Astrocyte (in vitro differentiated cells and primary cell): Measurements from ENCODE around the gene CDK14. TPM values are rescaled to one million over a fixed set of nuclear protein-coding genes. Genes with fewer than 3 reads are reported as not detected.
"Not testable (repeated sequence)": the region's sequence is repeated elsewhere in the genome, so short reads cannot be mapped to it uniquely, and the experiment has no call there.

Experiments
- DNase-seq: peaks from one replicate; pipeline ENCODE4 v3.0.0-alpha.2; 2010; ENCODE audit warnings: low read depth
- FAIRE-seq: peaks from 2 replicates; lab custom pipeline; 2011; peaks lifted over from hg19 to GRCh38; lab: Jason Lieb, UNC
- H2AFZ ChIP-seq: 2 replicates; pipeline ENCODE4 v1.6.0; 2012; ENCODE audit warnings: low read depth, low read length, inconsistent platforms
- H3K27ac ChIP-seq: 2 replicates; pipeline ENCODE4 v1.5.1; 2011; ENCODE audit warnings: low read depth, low read length, inconsistent platforms
- H3K27me3 ChIP-seq: 2 replicates; pipeline ENCODE4 v1.6.0; 2011; ENCODE audit warnings: low read length, inconsistent platforms; ENCODE audit not compliant: insufficient read depth
- H3K36me3 ChIP-seq: 2 replicates; pipeline ENCODE4 v1.5.1; 2011; ENCODE audit warnings: low read length, inconsistent platforms; ENCODE audit not compliant: insufficient read depth
- H3K4me1 ChIP-seq: 2 replicates; pipeline ENCODE4 v1.5.1; 2011; ENCODE audit warnings: low read length, inconsistent platforms; ENCODE audit not compliant: insufficient read depth
- H3K4me2 ChIP-seq: 2 replicates; pipeline ENCODE4 v1.6.0; 2012; ENCODE audit warnings: low read length, inconsistent platforms
- H3K4me3 ChIP-seq: 2 replicates; pipeline ENCODE4 v1.5.1; 2011; ENCODE audit warnings: low read depth, mild to moderate bottlenecking, low read length, inconsistent platforms; ENCODE audit not compliant: insufficient read depth
- H3K79me2 ChIP-seq: 2 replicates; pipeline ENCODE4 v1.6.0; 2012; ENCODE audit warnings: mild to moderate bottlenecking, low read length, inconsistent platforms; ENCODE audit not compliant: insufficient read depth
- H3K9ac ChIP-seq: 2 replicates; pipeline ENCODE4 v1.6.0; 2012; ENCODE audit warnings: mild to moderate bottlenecking, low read length, inconsistent platforms
- H3K9me3 ChIP-seq: 2 replicates; pipeline ENCODE4 v1.5.1; 2012; ENCODE audit warnings: low read depth, mild to moderate bottlenecking, low read length, inconsistent platforms; ENCODE audit not compliant: insufficient read depth
- H4K20me1 ChIP-seq: 2 replicates; pipeline ENCODE4 v1.6.0; 2012; ENCODE audit warnings: low read length, inconsistent platforms; ENCODE audit not compliant: insufficient read depth
- H3K27ac Mint-ChIP-seq: one replicate; pipeline ENCODE4 v1.8.0; 2021; ENCODE audit warnings: mild to moderate bottlenecking, mixed read lengths; ENCODE audit not compliant: unreplicated experiment
- H3K27me3 Mint-ChIP-seq: one replicate; pipeline ENCODE4 v1.8.0; 2021; ENCODE audit warnings: low read depth, mixed read lengths; ENCODE audit not compliant: unreplicated experiment
- H3K36me3 Mint-ChIP-seq: one replicate; pipeline ENCODE4 v1.8.0; 2021; ENCODE audit warnings: low read depth, mixed read lengths; ENCODE audit not compliant: unreplicated experiment
- H3K4me1 Mint-ChIP-seq: one replicate; pipeline ENCODE4 v1.8.0; 2021; ENCODE audit warnings: low read depth, mixed read lengths; ENCODE audit not compliant: unreplicated experiment
- H3K4me3 Mint-ChIP-seq: one replicate; pipeline ENCODE4 v1.8.0; 2021; ENCODE audit warnings: mild to moderate bottlenecking, moderate library complexity, mixed read lengths; ENCODE audit not compliant: unreplicated experiment
- H3K9me3 Mint-ChIP-seq: one replicate; pipeline ENCODE4 v1.8.0; 2021; ENCODE audit warnings: mild to moderate bottlenecking, mixed read lengths; ENCODE audit not compliant: unreplicated experiment
- EZH2 ChIP-seq: IDR thresholded peaks from 2 replicates; pipeline ENCODE4 v1.6.1; 2012; ENCODE audit warnings: mild to moderate bottlenecking, low read length, inconsistent platforms; ENCODE audit not compliant: insufficient read depth
- total RNA-seq: library from RNA; stranded (reverse); gene quantifications from 2 replicates; pipeline ENCODE4 v1.2.1, GENCODE V29; 2021
- TF ChIP-seq, protein P1 (sequence below): IDR thresholded peaks from 2 replicates; pipeline ENCODE4 v1.5.1; 2011; ENCODE audit warnings: low read depth, mild to moderate bottlenecking, inconsistent platforms, low read length, moderate library complexity; ENCODE audit not compliant: insufficient read depth

Gene CDK14
- total RNA-seq, 1 donor from 2014 or later = 30.2 TPM

DNA sequence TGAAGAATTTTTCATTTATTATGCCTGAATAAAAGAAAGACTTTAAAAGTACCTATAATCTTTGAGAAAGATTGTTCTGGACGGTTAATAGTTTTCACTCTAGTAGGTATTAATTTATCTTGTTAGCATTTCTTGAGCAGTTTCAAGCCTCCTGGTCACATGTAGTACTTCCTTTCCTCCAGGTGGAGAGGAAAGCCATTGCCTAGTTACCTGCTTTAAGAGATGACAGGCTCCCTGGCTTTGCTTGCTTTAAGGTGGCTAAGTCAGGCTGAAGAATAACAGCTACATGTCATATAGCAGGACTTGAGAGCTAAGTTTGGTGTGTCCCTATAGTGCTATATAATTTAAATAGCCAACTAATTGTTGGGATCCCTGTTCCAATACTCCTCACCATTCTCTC lies 160.2 kb downstream of the CDK14 start:
- no peak overlapping the region for H3K4me3 ChIP-seq
- no peaks in the 10 kb centered on the region for H3K4me1 Mint-ChIP-seq
- no peak overlapping the region for H3K27ac ChIP-seq
- no peak overlapping the region for H3K27ac Mint-ChIP-seq
- no peaks in the 10 kb centered on the region for H3K4me1 ChIP-seq
- no peak for DNase-seq
- H3K27me3 Mint-ChIP-seq = no peaks in the 10 kb centered on the region
- H3K9me3 ChIP-seq = no peaks in the 10 kb centered on the region
- H4K20me1 ChIP-seq = peaks cover 15% of the 10 kb centered on the region
- FAIRE-seq = no peak
- TF ChIP-seq, protein P1, sequence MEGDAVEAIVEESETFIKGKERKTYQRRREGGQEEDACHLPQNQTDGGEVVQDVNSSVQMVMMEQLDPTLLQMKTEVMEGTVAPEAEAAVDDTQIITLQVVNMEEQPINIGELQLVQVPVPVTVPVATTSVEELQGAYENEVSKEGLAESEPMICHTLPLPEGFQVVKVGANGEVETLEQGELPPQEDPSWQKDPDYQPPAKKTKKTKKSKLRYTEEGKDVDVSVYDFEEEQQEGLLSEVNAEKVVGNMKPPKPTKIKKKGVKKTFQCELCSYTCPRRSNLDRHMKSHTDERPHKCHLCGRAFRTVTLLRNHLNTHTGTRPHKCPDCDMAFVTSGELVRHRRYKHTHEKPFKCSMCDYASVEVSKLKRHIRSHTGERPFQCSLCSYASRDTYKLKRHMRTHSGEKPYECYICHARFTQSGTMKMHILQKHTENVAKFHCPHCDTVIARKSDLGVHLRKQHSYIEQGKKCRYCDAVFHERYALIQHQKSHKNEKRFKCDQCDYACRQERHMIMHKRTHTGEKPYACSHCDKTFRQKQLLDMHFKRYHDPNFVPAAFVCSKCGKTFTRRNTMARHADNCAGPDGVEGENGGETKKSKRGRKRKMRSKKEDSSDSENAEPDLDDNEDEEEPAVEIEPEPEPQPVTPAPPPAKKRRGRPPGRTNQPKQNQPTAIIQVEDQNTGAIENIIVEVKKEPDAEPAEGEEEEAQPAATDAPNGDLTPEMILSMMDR = no peak
- no peaks in the 10 kb centered on the region for H3K27me3 ChIP-seq
- no peak overlapping the region for H3K4me3 Mint-ChIP-seq
- H3K9me3 Mint-ChIP-seq = no peaks in the 10 kb centered on the region
- no peaks in the 10 kb centered on the region for H3K36me3 ChIP-seq
- H3K9ac ChIP-seq = no peak overlapping the region
- no peak overlapping the region for H3K4me2 ChIP-seq
- no peak overlapping the region for H2AFZ ChIP-seq
- peaks cover 4% of the 10 kb centered on the region for H3K36me3 Mint-ChIP-seq
- H3K79me2 ChIP-seq = no peaks in the 10 kb centered on the region

DNA sequence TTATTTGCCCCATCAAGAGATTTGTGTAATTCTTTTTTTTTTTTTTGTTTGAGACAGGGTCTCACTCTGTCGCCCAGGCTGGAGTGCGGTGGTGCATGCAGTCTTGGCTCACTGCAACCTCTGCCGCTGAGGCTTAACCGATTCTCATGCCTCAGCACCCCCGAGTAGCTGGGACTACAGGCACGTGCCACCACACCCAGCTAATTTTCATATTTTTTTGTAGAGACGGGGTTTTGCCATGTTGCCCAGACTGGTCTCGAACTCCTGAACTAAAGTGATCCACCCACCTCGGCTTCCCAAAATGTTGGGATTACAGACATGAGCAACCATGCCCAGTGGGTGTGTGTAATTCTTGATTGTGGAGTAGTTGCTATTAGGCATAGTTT lies 161.4 kb downstream of the CDK14 start:
- not testable (repeated sequence) for H3K4me2 ChIP-seq, H3K4me3 Mint-ChIP-seq, H3K4me1 ChIP-seq, H3K4me3 ChIP-seq, H3K9ac ChIP-seq, H3K36me3 ChIP-seq, H3K4me1 Mint-ChIP-seq, H3K27ac Mint-ChIP-seq, H2AFZ ChIP-seq, H3K27me3 ChIP-seq, H3K9me3 ChIP-seq, H3K79me2 ChIP-seq, H3K27me3 Mint-ChIP-seq, H3K27ac ChIP-seq, DNase-seq, H3K9me3 Mint-ChIP-seq, H3K36me3 Mint-ChIP-seq, FAIRE-seq
- peaks cover 22% of the 10 kb centered on the region for H4K20me1 ChIP-seq

DNA sequence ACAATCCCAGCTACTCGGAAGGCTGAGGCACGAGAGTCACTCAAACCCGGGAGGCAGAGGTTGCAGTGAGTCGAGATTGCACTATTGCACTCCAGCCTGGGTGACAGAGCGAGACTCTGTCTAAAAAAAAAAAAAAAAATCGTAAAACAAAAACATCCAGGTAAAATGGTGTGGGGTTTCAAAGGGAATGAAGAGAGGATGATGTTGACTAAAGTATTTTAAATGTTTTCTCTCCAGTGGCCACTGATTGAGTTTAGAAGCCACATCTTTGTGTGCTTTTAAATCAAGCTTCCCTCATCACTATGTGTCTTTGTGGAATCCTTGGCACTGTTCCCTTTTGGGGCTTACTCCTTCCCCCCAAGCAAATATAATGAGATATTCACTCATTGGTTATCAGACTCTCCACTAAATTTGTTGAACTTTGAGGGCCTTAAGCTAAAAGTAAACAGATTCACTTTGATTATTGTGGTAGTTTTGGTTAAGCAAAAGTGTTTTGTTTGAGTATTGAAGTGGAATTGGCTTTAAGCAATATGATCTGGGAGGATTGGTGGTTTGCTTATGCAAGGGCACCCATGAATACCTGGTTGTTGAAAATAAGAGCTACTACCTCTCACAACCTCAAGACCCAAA lies 162.9 kb downstream of the CDK14 start:
- H3K4me3 ChIP-seq = no peak overlapping the region
- H3K79me2 ChIP-seq = peaks cover 13% of the 10 kb centered on the region
- no peaks in the 10 kb centered on the region for H3K27me3 ChIP-seq
- peaks cover 30% of the 10 kb centered on the region for H4K20me1 ChIP-seq
- TF ChIP-seq, protein P1 = no peak
- no peak for TF ChIP-seq EZH2
- H3K9me3 ChIP-seq = no peaks in the 10 kb centered on the region
- no peaks in the 10 kb centered on the region for H3K4me1 ChIP-seq
- no peaks in the 10 kb centered on the region for H3K4me1 Mint-ChIP-seq
- H3K27me3 Mint-ChIP-seq = no peaks in the 10 kb centered on the region
- FAIRE-seq (no peak), DNase-seq (no peak)
- no peaks in the 10 kb centered on the region for H3K9me3 Mint-ChIP-seq
- no peak overlapping the region for H2AFZ ChIP-seq
- no peak overlapping the region for H3K27ac ChIP-seq
- H3K9ac ChIP-seq = no peak overlapping the region
- H3K36me3 Mint-ChIP-seq = peaks cover 1% of the 10 kb centered on the region
- H3K4me3 Mint-ChIP-seq = no peak overlapping the region
- no peak overlapping the region for H3K4me2 ChIP-seq
- H3K36me3 ChIP-seq = no peaks in the 10 kb centered on the region
- no peak overlapping the region for H3K27ac Mint-ChIP-seq
